Motor neuron (in vitro differentiated cells): Measurements from ENCODE around the gene XCL2. TPM values are rescaled to one million over a fixed set of nuclear protein-coding genes. Genes with fewer than 3 reads are reported as not detected.
A peak's percentile ranks its signal among the peaks of the same experiment; 100 is the strongest.
"Not testable (repeated sequence)": the region's sequence is repeated elsewhere in the genome, so short reads cannot be mapped to it uniquely, and the experiment has no call there.

Experiments
- ATAC-seq, 8 experiments: fragments of 200-7000 bp; cut with Tn5 transposase; replicated peaks in 6 of 8; 2 replicates each; pipeline ENCODE4 v1.8.0; 2021; ENCODE audit warnings: mild to moderate bottlenecking in 8 of 8, moderate library complexity in 8 of 8
- H3K27ac ChIP-seq, 2 donors: fragments of 250-450 bp; sonication (Bioruptor Pico); 2 replicates each; pipeline ENCODE4 v1.9.0; 2021; ENCODE audit warnings: antibody characterized with exemption in 2 of 2, mild to moderate bottlenecking in 2 of 2, moderate library complexity in 1 of 2
- H3K4me1 ChIP-seq, 2 donors: fragments of 250-450 bp; sonication (Bioruptor Pico); replicated peaks in 1 of 2; 2 replicates each; pipeline ENCODE4 v1.6.1; 2021; ENCODE audit warnings: antibody characterized with exemption in 2 of 2, mild to moderate bottlenecking in 2 of 2, moderate library complexity in 1 of 2
- H3K4me3 ChIP-seq, 5 donors: fragments of 250-450 bp; sonication (Bioruptor Pico); 2 replicates each; pipeline ENCODE4 v1.9.0; 2021; ENCODE audit warnings: antibody characterized with exemption in 5 of 5, mild to moderate bottlenecking in 5 of 5, moderate library complexity in 4 of 5
- WGBS, 10 experiments: fragments of 450-650 bp; shearing (Covaris generic); methylation state at CpG; one replicate each; pipeline ENCODE4 v1.0.0; 2022; 5-methylcytosine and 5-hydroxymethylcytosine counted together
- in situ Hi-C, 9 experiments: fragments of 400-800 bp; cut with MboI; loops; one replicate each; pipeline ENCODE4 v1.15.0; 2021; ENCODE audit warnings: low sequenced_read_pairs in 9 of 9, low pct_unique_long_range_greater_than_20kb in 2 of 9; ENCODE audit not compliant: unreplicated experiment in 9 of 9
- total RNA-seq, 8 experiments: library from RNA; unstranded; fragments of 300-600 nt; gene quantifications; 2 replicates each; pipeline versions ENCODE4 v1.2.3 to v1.2.4, GENCODE V29; 2022

The XCL2 gene
- total RNA-seq: not detected

GRCh38 chr1:168543840-168544498, at the start of gene XCL2:
TSS of gene XCL2 (minus strand) at chr1:168543997. CDS start at chr1:168543964, 33 bp downstream.
- 80 to 100% (median 96%) methylated on average over 1 to 4 of the region's 8 CpGs; no CpG with 5 or more reads in 5 of the 10 experiments for WGBS, 10 experiments
- H3K4me3 ChIP-seq, H3K4me1 ChIP-seq, H3K27ac ChIP-seq, in situ Hi-C loops, ATAC-seq: not testable (repeated sequence)

GRCh38 chr1:168591641-168592250, 47.9 kb upstream of the XCL2 start:
- peak in 5 of 8 experiments; percentile 39 to 79 (median 74) for ATAC-seq
- Histone ChIP-seq H3K4me3 (no peak overlapping the region), H3K4me1 (peaks cover 9 to 34% of the 10 kb centered on the region in 2 donors), H3K27ac (peak overlapping the region; percentile 11 to 44)
- in situ Hi-C loops: loop anchor here in 1 of 9 experiments (25.0 kb wide), 1 partner anchor 771 kb away; the partner anchor contains the start of genes BLZF1 and NME7
- 15 to 59% (median 52%) methylated on average over 1 to 2 of the region's 2 CpGs; no CpG with 5 or more reads in 3 of the 10 experiments for WGBS, 10 experiments

GRCh38 chr1:168591066-168591465, 47.3 kb upstream of the XCL2 start:
- ATAC-seq: peak in 5 of 8 experiments; percentile 27 to 71 (median 64)
- in situ Hi-C loops: loop anchor here in 1 of 9 experiments (25.0 kb wide), 1 partner anchor 771 kb away; the partner anchor contains the start of genes BLZF1 and NME7
- peak overlapping the region; percentile 13 to 44 for H3K27ac ChIP-seq
- no peak overlapping the region for H3K4me3 ChIP-seq
- H3K4me1 ChIP-seq: peaks cover 9 to 34% of the 10 kb centered on the region in 2 donors
- 62 to 88% (median 82%) methylated on average over 2 to 5 of the region's 5 CpGs; no CpG with 5 or more reads in 4 of the 10 experiments for WGBS, 10 experiments

- H3K4me1 ChIP-seq: peaks cover 14 to 48% of the 10 kb centered on the region in 2 donors
- in situ Hi-C loops: loop anchor here in 1 of 9 experiments (25.0 kb wide), 1 partner anchor 773 kb away; the partner anchor contains the start of genes BLZF1 and NME7
- H3K27ac ChIP-seq: no peak overlapping the region
- H3K4me3 ChIP-seq: no peak overlapping the region
- peak in 2 of 8 experiments; percentile 65 to 66 for ATAC-seq
- 0 to 90% (median 60%) methylated on average over 1 to 2 of the region's 2 CpGs; no CpG with 5 or more reads in 1 of the 10 experiments for WGBS, 10 experiments
These were observed 45.4 kb upstream of the XCL2 start for GRCh38 chr1:168589167-168589566.

GRCh38 chr1:168585937-168586336, 42.1 kb upstream of the XCL2 start:
- Histone ChIP-seq H3K27ac (no peak overlapping the region), H3K4me3 (no peak overlapping the region), H3K4me1 (peaks cover 9 to 25% of the 10 kb centered on the region in 2 donors)
- peak in 1 of 8 experiments; percentile 23 for ATAC-seq
- in situ Hi-C loops: loop anchor here in 1 of 9 experiments (25.0 kb wide), 1 partner anchor 776 kb away; the partner anchor contains the start of genes BLZF1 and NME7
- WGBS, 10 experiments: 89 to 100% (median 100%) methylated on average over 1 of the region's 1 CpG; no CpG with 5 or more reads in 5 of the 10 experiments

- Histone ChIP-seq H3K27ac (no peak overlapping the region), H3K4me1 (peaks cover 4 to 17% of the 10 kb centered on the region in 2 donors), H3K4me3 (no peak overlapping the region)
- peak in 7 of 8 experiments; percentile 60 to 98 (median 87) for ATAC-seq
- WGBS, 10 experiments: 6 to 83% (median 41%) methylated on average over 1 to 3 of the region's 3 CpGs
- in situ Hi-C loops: loop anchor here in 1 of 9 experiments (25.0 kb wide), 1 partner anchor 777 kb away; the partner anchor contains the start of genes BLZF1 and NME7
These were observed 41.4 kb upstream of the XCL2 start for GRCh38 chr1:168585191-168585590.

- Histone ChIP-seq H3K4me1 (peaks cover 4 to 14% of the 10 kb centered on the region in 2 donors), H3K4me3 (no peak overlapping the region), H3K27ac (no peak overlapping the region)
- in situ Hi-C loops: loop anchor here in 1 of 9 experiments (25.0 kb wide), 1 partner anchor 779 kb away; the partner anchor contains the start of genes BLZF1 and NME7
- WGBS, 10 experiments: 70 to 89% (median 79%) methylated on average over 4 to 6 of the region's 6 CpGs; no CpG with 5 or more reads in 2 of the 10 experiments
- ATAC-seq: peak in 1 of 8 experiments; percentile 19
These were observed 39.8 kb upstream of the XCL2 start for GRCh38 chr1:168583571-168583970.

- WGBS, 10 experiments: 0 to 81% (median 53%) methylated on average over 3 to 6 of the region's 6 CpGs
- peaks cover 4 to 14% of the 10 kb centered on the region in 2 donors for H3K4me1 ChIP-seq
- H3K27ac ChIP-seq: no peak overlapping the region
- in situ Hi-C loops: loop anchor here in 1 of 9 experiments (25.0 kb wide), 1 partner anchor 779 kb away; the partner anchor contains the start of genes BLZF1 and NME7
- no peak overlapping the region for H3K4me3 ChIP-seq
- peak in 3 of 8 experiments; percentile 29 to 70 (median 68) for ATAC-seq
These were observed 39.0 kb upstream of the XCL2 start for GRCh38 chr1:168582688-168583336.

- Histone ChIP-seq H3K4me3 (no peak overlapping the region), H3K27ac (no peak overlapping the region), H3K4me1 (peaks cover 4 to 14% of the 10 kb centered on the region in 2 donors)
- 48 to 100% (median 89%) methylated on average over 2 to 4 of the region's 4 CpGs for WGBS, 10 experiments
- no peak for ATAC-seq
- in situ Hi-C loops: loop anchor here in 1 of 9 experiments (25.0 kb wide), 1 partner anchor 780 kb away; the partner anchor contains the start of genes BLZF1 and NME7
These were observed 38.2 kb upstream of the XCL2 start for GRCh38 chr1:168581817-168582572.

GRCh38 chr1:168580991-168581390, 37.2 kb upstream of the XCL2 start:
- H3K4me1 ChIP-seq: peaks cover 4 to 14% of the 10 kb centered on the region in 2 donors
- H3K4me3 ChIP-seq, H3K27ac ChIP-seq, ATAC-seq: not testable (repeated sequence)
- in situ Hi-C loops: loop anchor here in 1 of 9 experiments (25.0 kb wide), 1 partner anchor 781 kb away; the partner anchor contains the start of genes BLZF1 and NME7
- WGBS, 10 experiments: 92 to 100% (median 94%) methylated on average over 3 to 6 of the region's 7 CpGs; no CpG with 5 or more reads in 7 of the 10 experiments

GRCh38 chr1:168580290-168580689, 36.5 kb upstream of the XCL2 start:
- H3K27ac ChIP-seq, H3K4me3 ChIP-seq, ATAC-seq, H3K4me1 ChIP-seq: not testable (repeated sequence)
- in situ Hi-C loops: loop anchor here in 1 of 9 experiments (25.0 kb wide), 1 partner anchor 782 kb away; the partner anchor contains the start of genes BLZF1 and NME7
- 80 to 100% (median 92%) methylated on average over 1 to 2 of the region's 2 CpGs; no CpG with 5 or more reads in 4 of the 10 experiments for WGBS, 10 experiments
